HG02571 (cell line): ENCODE measurements around the gene HSD17B14.
A peak's percentile ranks its signal among the peaks of the same experiment; 100 is the strongest.

Experiments used
- ATAC-seq: cut with Tn5 transposase; IDR thresholded peaks from one replicate; pipeline ENCODE4 v1.9.1; 2021; ENCODE audit warnings: mild to moderate bottlenecking, moderate library complexity; ENCODE audit not compliant: unreplicated experiment

The HSD17B14 gene

GRCh38 chr19:48830965-48831364 is 5.3 kb downstream of the HSD17B14 start:
- no peak for ATAC-seq

- ATAC-seq, result no peak
Observed at GRCh38 chr19:48830088-48830487, 6.2 kb downstream of the HSD17B14 start.

DNA sequence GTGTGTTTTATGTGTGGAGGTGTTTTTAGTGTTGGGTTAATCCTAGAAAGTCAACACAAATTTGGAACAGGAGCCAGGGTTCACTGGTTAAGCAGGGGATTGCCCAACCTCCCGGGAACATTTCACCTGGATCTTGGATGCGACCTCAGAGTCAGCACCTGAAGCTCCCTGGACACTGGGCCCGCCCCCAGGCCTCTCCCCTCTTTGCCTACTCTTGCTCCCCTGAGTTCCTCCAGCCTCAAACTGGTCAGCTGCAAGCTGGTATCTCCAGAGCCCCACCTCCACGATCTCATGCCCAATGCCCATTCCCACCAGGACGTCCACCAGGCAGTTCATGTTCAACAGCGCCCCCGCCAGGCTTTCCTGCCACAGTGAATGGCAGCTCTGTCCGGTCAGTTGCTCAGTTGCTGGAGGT is 9.7 kb downstream of the HSD17B14 start:
- ATAC-seq, result no peak

DNA sequence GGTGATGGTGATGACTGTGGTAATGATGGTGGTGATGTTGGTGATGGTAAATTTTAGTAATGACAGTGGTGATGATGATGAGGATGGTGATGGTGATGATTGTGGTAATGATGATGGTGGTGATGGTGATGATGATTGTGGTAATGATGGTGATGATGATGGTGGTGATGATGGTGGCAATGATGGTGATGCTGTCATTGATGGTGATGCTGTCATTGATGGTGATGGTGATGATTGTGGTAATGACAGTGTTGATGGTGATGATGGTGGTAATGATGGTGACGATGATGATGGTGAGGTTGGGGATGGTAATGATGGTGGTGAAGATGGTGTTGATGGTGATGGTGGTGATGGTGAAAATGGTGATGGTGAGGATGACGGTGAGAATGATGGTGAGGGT is 13.8 kb downstream of the HSD17B14 start:
- ATAC-seq, result no peak

DNA sequence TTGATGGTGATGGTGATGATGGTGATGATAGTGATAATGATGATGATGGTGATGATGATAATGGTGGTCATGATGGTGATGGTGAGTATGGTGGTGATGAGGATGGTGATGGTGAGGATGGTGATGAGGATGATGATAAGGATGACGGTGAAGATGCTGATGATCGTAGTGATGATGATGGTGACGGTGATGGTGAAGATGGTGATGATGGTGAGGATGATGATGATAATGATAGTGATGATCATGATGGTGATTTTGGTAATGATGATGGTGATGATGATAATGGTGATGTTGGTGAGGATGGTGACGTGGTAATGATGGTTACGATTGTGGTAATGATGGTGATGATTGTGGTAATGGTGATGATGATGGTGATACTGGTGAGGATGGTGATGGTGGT is 14.7 kb downstream of the HSD17B14 start:
- ATAC-seq, result no peak

GRCh38 chr19:48819366-48819816 is 16.9 kb downstream of the HSD17B14 start:
- no peak for ATAC-seq

GRCh38 chr19:48818234-48818820 is 18.0 kb downstream of the HSD17B14 start:
- no peak for ATAC-seq

GRCh38 chr19:48817585-48818124 is 18.6 kb downstream of the HSD17B14 start:
- no peak for ATAC-seq

GRCh38 chr19:48815870-48816501 is 20.3 kb downstream of the HSD17B14 start:
- ATAC-seq, result no peak

DNA sequence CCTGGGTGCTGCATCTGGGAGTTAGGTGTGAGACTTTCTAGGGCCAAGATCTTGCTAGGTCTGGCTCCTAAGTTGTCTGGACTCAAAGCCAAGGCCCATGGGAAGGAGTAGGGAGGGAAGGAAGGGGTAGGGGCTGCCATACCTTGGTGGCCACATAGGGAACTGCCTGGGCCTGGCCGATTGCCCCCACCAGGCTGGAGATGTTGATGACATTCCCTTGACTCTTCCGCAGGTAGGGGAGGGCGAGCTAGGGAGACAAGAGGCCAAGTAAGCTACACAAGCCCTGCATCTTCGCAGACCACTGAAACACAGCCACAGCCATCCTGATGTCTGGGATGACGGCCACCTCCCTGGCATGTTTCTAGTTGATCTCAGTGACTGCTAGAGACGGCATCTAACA is 21.4 kb downstream of the HSD17B14 start:
- no peak for ATAC-seq

GRCh38 chr19:48813123-48813913 is 23.0 kb downstream of the HSD17B14 start:
- ATAC-seq, result no peak

DNA sequence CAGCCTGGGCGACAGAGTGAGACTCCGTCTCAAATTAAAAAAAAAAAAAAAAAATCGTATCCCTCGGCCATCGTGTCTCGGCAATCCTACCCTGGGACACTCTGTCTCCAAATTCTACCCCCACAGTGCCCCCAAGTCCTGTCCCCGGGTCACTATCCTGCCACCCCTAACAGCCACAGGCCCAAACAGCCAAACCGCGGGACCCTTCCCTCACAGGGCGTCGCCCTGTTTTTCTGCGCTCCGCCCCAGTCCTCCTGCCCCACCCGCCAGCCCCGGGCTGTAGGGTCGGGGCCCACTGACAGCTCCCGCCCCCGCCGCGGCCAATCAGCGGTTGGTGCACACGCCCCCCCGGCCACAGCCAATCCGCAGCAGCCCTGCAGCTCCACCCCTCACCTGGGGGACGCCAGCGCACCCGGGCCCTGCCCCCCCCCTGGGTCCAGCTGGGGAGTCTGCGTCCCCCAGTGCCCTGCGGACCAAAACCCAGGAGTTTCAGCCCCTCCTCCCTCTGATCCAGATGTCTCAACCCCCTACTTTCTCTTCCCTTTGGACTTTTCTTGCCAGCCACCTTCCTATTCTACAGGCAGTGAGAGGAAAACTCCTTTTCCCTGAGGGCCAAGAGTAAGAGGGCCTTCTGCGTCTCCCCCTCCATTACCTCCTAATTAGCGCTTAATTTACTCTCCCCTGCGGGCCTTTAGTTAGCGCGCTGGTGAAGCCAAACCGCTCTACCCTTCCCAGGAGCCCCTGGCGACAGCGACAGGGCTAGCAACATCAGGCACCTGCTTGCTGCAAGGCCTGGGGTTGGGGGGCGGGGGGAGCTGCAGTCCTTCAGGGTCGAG is 24.0 kb downstream of the HSD17B14 start:
- ATAC-seq, result peak; percentile 49

DNA sequence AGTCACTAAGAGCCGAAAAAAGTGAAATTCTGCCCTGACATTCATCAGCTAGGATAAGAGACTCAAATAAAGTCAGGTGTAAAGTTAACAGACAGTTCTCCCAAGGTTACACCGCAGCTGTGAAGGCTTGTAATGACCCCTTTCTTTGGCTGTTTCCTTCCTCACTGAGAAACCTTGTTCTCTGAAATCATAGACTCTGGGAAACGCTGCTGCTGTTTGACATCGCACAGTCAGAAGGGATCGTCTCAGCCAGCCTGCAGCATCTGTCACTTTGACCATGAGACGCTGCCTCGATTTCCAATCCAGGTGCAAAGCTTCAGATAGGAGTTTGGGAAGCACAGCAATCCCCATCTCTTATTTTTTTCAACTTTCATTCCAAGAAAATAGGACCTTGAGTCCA is 26.1 kb downstream of the HSD17B14 start:
- no peak for ATAC-seq

DNA sequence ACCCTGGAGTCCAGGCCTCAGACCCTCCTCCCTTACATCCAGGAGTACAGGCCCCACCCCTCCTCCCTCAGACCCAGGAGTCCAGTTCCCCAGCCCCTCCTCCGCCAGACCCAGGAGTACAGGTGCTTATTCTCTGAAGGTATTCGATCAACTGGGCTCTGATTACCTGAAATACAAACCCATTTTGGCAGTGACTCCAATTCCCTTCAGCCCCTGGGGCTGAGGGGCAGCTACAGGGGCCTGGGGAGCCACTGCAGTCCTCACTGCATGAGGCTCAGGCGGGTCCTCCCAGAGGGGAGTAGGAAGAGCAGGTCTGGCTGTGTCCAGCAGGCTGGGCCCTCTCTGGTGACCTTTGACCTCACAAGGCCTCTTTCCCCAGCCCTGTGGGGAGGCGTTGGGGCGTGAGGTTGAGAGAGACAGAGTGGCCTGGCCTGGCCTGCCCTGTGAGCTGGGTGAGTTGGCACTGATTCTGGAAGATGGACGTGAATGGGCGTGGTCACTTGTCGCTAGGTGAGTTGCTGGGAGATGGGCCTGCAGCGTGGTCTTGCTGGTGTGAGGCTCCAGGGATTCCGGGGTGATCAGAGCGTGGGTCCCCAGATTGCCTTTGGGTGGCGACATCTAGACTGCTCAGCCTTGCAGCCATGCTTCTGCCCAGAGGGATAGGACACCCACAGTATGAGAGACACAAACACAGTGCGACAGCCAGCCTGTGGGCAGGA is 28.5 kb downstream of the HSD17B14 start:
- no peak for ATAC-seq

- ATAC-seq, result no peak
Observed at GRCh38 chr19:48806818-48807589, 29.3 kb downstream of the HSD17B14 start.

DNA sequence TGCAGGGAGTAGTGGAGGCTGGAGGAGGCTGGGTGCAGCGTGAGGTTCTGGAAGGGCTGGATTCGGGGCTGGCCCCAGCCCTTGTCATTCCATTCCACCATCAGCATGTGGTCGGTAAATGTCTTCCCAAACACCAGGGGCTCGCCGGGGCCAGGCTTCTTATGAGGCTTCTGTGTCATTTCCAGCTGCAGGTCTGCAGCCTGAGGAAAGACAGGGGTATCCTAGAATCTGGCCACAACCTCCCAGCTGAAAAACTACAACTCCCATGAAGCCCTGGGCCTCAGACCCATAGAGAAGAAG is 29.8 kb downstream of the HSD17B14 start:
- no peak for ATAC-seq

DNA sequence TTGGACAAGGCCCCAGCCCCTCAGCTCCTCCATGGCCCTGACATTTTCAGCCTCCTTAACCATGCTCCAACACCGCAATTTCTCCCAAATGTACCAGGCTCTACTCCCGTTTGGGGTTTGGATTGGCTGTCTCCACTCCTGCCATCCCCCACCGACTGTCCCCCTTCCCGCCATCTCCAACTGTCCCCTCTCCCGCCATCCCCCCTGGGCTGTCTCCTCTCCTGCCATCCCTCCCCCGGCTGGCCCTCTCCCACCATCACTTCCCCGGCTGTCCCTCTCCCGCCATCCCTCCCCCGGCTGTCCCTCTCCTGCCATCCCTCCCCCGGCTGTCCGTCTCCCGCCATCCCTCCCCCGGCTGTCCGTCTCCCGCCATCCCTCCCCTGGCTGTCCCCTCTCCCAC is 30.8 kb downstream of the HSD17B14 start:
- no peak for ATAC-seq

DNA sequence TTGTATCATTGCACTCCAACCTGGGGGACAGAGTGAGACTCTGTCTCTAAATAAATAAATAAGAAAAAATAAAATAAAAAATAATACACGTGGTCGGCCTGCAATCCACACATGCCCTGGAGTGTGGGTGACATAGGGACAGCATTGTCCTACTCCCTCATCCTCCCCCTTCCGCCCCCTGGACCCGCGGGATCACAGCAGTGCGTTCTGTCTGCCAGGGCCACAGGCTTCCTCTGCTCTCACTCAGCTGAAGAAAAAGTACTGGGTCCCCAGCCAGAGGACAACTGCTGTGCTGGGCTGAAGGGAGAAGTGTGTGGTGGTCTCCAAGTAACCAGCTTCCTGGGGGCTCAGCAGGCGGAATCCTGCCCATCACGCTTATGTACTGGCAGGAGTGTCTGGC is 31.8 kb downstream of the HSD17B14 start:
- no peak for ATAC-seq

DNA sequence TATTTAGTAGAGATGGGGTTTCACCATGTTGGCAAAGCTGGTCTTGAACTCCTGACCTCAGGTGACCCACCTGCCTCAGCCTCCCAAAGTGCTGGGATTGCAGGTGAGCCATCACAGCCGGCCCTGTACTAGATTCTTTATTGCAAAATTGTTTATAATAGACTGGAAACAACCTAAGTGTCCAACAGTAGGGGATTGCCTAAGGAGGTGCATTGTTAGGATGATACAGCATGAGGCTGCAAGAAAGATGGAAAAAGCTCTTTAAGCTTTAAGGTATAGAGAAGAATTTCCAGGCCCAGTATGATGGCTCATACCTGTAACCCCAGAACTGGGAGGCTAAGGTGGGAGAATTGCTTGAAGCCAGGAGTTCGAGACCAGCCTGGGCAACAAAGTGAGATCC is 33.7 kb downstream of the HSD17B14 start:
- ATAC-seq, result no peak
